ENCODE measurements around the gene PIK3CD. TPM values are rescaled to one million over a fixed set of nuclear protein-coding genes. Genes with fewer than 3 reads are reported as not detected.

Gene PIK3CD
- total and polyA plus RNA-seq, 10 of the 15 experiments (the other 5 are each of a cell fraction or from before 2014, with no cell fraction given): 7.0 to 101 (median 51.1) TPM

DNA sequence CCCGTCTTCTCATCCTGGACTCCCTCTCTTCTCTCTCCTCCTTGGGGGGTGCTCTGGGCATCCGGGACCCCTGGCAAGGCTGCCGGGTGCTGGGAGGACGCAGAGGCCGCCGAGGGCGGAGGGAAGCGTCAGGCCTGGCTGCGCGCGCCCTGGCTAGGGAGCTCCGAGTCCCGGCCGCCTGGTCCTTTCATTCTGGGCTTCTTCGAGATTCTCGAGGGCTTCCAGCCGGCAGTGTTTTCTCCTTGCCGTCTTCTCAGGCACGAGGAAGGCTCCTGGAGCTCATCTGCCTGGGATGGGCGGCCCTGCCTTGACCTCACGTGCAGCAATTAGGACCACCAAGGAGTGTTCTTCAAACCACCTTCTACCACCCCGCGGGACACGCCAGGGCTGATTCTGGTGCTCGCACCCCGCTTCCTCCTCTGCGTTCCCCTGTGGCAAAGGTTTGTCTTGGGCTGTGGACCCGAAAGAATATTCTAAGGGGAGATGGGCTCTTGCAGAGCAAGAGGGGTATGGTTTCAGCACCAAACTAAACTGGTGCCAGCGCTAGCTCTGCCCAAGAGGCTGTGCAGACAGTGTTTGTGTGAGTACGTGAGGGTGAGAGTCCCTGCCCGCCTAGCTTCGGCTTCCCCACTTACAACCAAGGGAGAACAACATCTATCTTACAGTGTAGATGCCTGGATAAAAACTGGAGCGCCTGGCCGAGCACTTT, 36.5 kb downstream of the PIK3CD start (continued):
- TF ChIP-seq, protein P1, sequence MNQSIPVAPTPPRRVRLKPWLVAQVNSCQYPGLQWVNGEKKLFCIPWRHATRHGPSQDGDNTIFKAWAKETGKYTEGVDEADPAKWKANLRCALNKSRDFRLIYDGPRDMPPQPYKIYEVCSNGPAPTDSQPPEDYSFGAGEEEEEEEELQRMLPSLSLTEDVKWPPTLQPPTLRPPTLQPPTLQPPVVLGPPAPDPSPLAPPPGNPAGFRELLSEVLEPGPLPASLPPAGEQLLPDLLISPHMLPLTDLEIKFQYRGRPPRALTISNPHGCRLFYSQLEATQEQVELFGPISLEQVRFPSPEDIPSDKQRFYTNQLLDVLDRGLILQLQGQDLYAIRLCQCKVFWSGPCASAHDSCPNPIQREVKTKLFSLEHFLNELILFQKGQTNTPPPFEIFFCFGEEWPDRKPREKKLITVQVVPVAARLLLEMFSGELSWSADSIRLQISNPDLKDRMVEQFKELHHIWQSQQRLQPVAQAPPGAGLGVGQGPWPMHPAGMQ (IDR thresholded peaks at IDR 0.05; ENCODE audit: borderline replicate concordance): no peak
- TF ChIP-seq NFYB (IDR thresholded peaks at IDR 0.05; ENCODE audit: insufficient read depth, low read depth, low read length) (no peak), KAT2A (conservative IDR thresholded peaks at IDR 0.05; ENCODE audit: control insufficient read depth, low read depth, low read length) (no peak), CHD1 (IDR thresholded peaks at IDR 0.05; ENCODE audit: low read depth, low read length) (no peak), POLR2AphosphoS2 (IDR thresholded peaks at IDR 0.05; ENCODE audit: low read depth, low read length) (0 out of 2 replicates have a peak, but pooled peaks have one; percentile 8), MTA3 (IDR thresholded peaks at IDR 0.05; ENCODE audit: borderline replicate concordance, low read length) (0 out of 2 replicates have a peak, but pooled peaks have one; percentile 24), RAD51 (IDR thresholded peaks at IDR 0.05) (no peak)
- TF ChIP-seq, protein P2, sequence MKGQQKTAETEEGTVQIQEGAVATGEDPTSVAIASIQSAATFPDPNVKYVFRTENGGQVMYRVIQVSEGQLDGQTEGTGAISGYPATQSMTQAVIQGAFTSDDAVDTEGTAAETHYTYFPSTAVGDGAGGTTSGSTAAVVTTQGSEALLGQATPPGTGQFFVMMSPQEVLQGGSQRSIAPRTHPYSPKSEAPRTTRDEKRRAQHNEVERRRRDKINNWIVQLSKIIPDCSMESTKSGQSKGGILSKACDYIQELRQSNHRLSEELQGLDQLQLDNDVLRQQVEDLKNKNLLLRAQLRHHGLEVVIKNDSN (IDR thresholded peaks at IDR 0.05; ENCODE audit: borderline replicate concordance, extremely low read length, insufficient read depth, low read depth, low read length): no peak
- TF ChIP-seq, protein P3, sequence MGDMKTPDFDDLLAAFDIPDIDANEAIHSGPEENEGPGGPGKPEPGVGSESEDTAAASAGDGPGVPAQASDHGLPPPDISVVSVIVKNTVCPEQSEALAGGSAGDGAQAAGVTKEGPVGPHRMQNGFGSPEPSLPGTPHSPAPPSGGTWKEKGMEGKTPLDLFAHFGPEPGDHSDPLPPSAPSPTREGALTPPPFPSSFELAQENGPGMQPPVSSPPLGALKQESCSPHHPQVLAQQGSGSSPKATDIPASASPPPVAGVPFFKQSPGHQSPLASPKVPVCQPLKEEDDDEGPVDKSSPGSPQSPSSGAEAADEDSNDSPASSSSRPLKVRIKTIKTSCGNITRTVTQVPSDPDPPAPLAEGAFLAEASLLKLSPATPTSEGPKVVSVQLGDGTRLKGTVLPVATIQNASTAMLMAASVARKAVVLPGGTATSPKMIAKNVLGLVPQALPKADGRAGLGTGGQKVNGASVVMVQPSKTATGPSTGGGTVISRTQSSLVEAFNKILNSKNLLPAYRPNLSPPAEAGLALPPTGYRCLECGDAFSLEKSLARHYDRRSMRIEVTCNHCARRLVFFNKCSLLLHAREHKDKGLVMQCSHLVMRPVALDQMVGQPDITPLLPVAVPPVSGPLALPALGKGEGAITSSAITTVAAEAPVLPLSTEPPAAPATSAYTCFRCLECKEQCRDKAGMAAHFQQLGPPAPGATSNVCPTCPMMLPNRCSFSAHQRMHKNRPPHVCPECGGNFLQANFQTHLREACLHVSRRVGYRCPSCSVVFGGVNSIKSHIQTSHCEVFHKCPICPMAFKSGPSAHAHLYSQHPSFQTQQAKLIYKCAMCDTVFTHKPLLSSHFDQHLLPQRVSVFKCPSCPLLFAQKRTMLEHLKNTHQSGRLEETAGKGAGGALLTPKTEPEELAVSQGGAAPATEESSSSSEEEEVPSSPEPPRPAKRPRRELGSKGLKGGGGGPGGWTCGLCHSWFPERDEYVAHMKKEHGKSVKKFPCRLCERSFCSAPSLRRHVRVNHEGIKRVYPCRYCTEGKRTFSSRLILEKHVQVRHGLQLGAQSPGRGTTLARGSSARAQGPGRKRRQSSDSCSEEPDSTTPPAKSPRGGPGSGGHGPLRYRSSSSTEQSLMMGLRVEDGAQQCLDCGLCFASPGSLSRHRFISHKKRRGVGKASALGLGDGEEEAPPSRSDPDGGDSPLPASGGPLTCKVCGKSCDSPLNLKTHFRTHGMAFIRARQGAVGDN (IDR thresholded peaks at IDR 0.05): no peak
